IMR-90 (cell line): ENCODE measurements around the gene PDGFRA. TPM values are rescaled to one million over a fixed set of nuclear protein-coding genes. Genes with fewer than 3 reads are reported as not detected.

Source experiments
- ATAC-seq: fragments of 200-7000 bp; cut with Tn5 transposase; 2 replicates; pipeline ENCODE4 v1.9.1; 2020; ENCODE audit warnings: low read depth, mild to moderate bottlenecking, moderate library complexity
- BruUV-seq: library from RNA; stranded (reverse); fragments of 400-500 nt; replicated peaks from 2 replicates; lab custom pipeline; 2021; lab: Mats Ljungman, UMichigan
- CTCF ChIA-PET: fragments of 300-600 bp; formaldehyde crosslinking; extraction: SDS; loops from one replicate; lab custom pipeline; 2021; ENCODE audit warnings: antibody characterized with exemption; lab: Yijun Ruan, JAX
- POLR2A ChIA-PET: fragments of 300-600 bp; sonication (Branson Sonifier 250); formaldehyde crosslinking; loops from one replicate; lab custom pipeline; 2022; ENCODE audit warnings: antibody characterized with exemption; ENCODE audit not compliant: unreplicated experiment; lab: Charles Lee
- DNase-seq: peaks from one replicate; pipeline ENCODE4 v3.0.0; 2013
- H2AFZ ChIP-seq: replicated peaks from 2 replicates; pipeline ENCODE3; 2013; ENCODE audit warnings: low read length, mild to moderate bottlenecking; ENCODE audit not compliant: poor library complexity
- H2AK5ac ChIP-seq: 2 replicates; pipeline ENCODE4 v1.6.1; 2013; ENCODE audit warnings: low read depth, low read length, inconsistent platforms
- H2AK9ac ChIP-seq: replicated peaks from 2 replicates; pipeline ENCODE3; 2013; ENCODE audit warnings: mild to moderate bottlenecking, low read depth, low read length, moderate library complexity; ENCODE audit not compliant: poor library complexity
- H2BK120ac ChIP-seq: 2 replicates; pipeline ENCODE4 v1.6.1; 2013; ENCODE audit warnings: low read depth, low read length, inconsistent platforms
- H2BK15ac ChIP-seq: 3 replicates; pipeline ENCODE4 v1.6.1; 2013; ENCODE audit warnings: low read depth, low read length, inconsistent platforms
- H2BK20ac ChIP-seq: 2 replicates; pipeline ENCODE4 v1.6.1; 2013; ENCODE audit warnings: low read depth, mild to moderate bottlenecking, inconsistent platforms, low read length, moderate library complexity
- H2BK5ac ChIP-seq: 2 replicates; pipeline ENCODE4 v1.6.1; 2013; ENCODE audit warnings: mild to moderate bottlenecking, low read depth, low read length, inconsistent platforms; ENCODE audit not compliant: poor library complexity, severe bottlenecking
- H3K14ac ChIP-seq: replicated peaks from 2 replicates; pipeline ENCODE4 v1.6.1; 2013; ENCODE audit warnings: low read depth, low read length, inconsistent platforms
- H3K18ac ChIP-seq: 2 replicates; pipeline ENCODE4 v1.6.1; 2013; ENCODE audit warnings: low read depth, low read length, control low read depth
- H3K23ac ChIP-seq: 2 replicates; pipeline ENCODE4 v1.6.1; 2013; ENCODE audit warnings: low read depth, low read length, inconsistent platforms
- H3K27ac ChIP-seq: 2 replicates; pipeline ENCODE4 v1.5.1; 2013; ENCODE audit warnings: mild to moderate bottlenecking, control low read depth, low read length; ENCODE audit not compliant: insufficient read depth
- H3K27me3 ChIP-seq: 2 replicates; pipeline ENCODE4 v1.6.1; 2013; ENCODE audit warnings: low read length; ENCODE audit not compliant: control insufficient read depth, insufficient read depth
- H3K36me3 ChIP-seq: 2 replicates; pipeline ENCODE4 v1.6.1; 2013; ENCODE audit warnings: low read length, mixed read lengths; ENCODE audit not compliant: control insufficient read depth, insufficient read depth
- H3K4ac ChIP-seq: 2 replicates; pipeline ENCODE4 v1.6.1; 2013; ENCODE audit warnings: low read depth, low read length, inconsistent platforms
- H3K4me1 ChIP-seq: 2 replicates; pipeline ENCODE4 v1.6.1; 2013; ENCODE audit warnings: low read length, mixed read lengths; ENCODE audit not compliant: control insufficient read depth, insufficient read depth
- H3K4me2 ChIP-seq: 2 replicates; pipeline ENCODE4 v1.6.1; 2013; ENCODE audit warnings: low read depth, mild to moderate bottlenecking, control low read depth, low read length, moderate library complexity
- H3K4me3 ChIP-seq: 2 replicates; pipeline ENCODE4 v1.5.1; 2013; ENCODE audit warnings: low read depth, mild to moderate bottlenecking, control low read depth, low read length, moderate library complexity; ENCODE audit not compliant: insufficient read depth
- H3K56ac ChIP-seq: 2 replicates; pipeline ENCODE4 v1.6.1; 2013; ENCODE audit warnings: low read length, inconsistent platforms; ENCODE audit not compliant: insufficient read depth; ENCODE audit errors: extremely low read depth
- H3K79me1 ChIP-seq, 2 experiments: 2 replicates each; pipeline ENCODE4 v1.6.1; 2013; ENCODE audit warnings: low read length in 2 of 2, inconsistent platforms in 1 of 2, low read depth in 1 of 2
- H3K9ac ChIP-seq: 2 replicates; pipeline ENCODE4 v1.6.1; 2013; ENCODE audit warnings: low read depth, low read length, control low read depth
- H3K9me1 ChIP-seq: 2 replicates; pipeline ENCODE4 v1.6.1; 2013; ENCODE audit warnings: low read length, inconsistent platforms; ENCODE audit not compliant: insufficient read depth
- H3K9me3 ChIP-seq: 2 replicates; pipeline ENCODE4 v1.6.1; 2013; ENCODE audit warnings: low read length; ENCODE audit not compliant: control insufficient read depth, insufficient read depth
- H4K20me1 ChIP-seq: 2 replicates; pipeline ENCODE4 v1.6.1; 2013; ENCODE audit warnings: low read length, inconsistent platforms; ENCODE audit not compliant: insufficient read depth
- H4K5ac ChIP-seq: 2 replicates; pipeline ENCODE4 v1.6.1; 2013; ENCODE audit warnings: mild to moderate bottlenecking, low read depth, low read length, control low read depth
- H4K8ac ChIP-seq, 2 experiments: 2 replicates each; pipeline ENCODE4 v1.6.1; 2013; ENCODE audit warnings: low read depth in 2 of 2, low read length in 2 of 2, control low read depth in 1 of 2, inconsistent platforms in 1 of 2
- H4K91ac ChIP-seq: 2 replicates; pipeline ENCODE4 v1.6.1; 2013; ENCODE audit warnings: low read depth, low read length, inconsistent platforms; ENCODE audit not compliant: insufficient read depth
- CEBPB ChIP-seq: IDR thresholded peaks from 2 replicates; pipeline ENCODE4 v1.6.1; 2012; ENCODE audit warnings: low read depth, low read length, improper control_type of control experiment
- CTCF ChIP-seq: conservative IDR thresholded peaks from 2 replicates; pipeline ENCODE4 v1.5.1; 2012; ENCODE audit warnings: mild to moderate bottlenecking, low read depth, low read length, improper control_type of control experiment
- FOS ChIP-seq: fragments of 150-350 bp; IDR thresholded peaks from 2 replicates; pipeline ENCODE4 v1.6.1; 2016; ENCODE audit warnings: low read depth, low read length
- MAFK ChIP-seq: IDR thresholded peaks from 2 replicates; pipeline ENCODE4 v1.6.1; 2012; ENCODE audit warnings: low read depth, low read length, improper control_type of control experiment
- MAZ ChIP-seq: IDR thresholded peaks from 2 replicates; pipeline ENCODE4 v1.6.1; 2012; ENCODE audit warnings: low read depth, mild to moderate bottlenecking, low read length, improper control_type of control experiment, moderate library complexity, borderline replicate concordance
- MXI1 ChIP-seq: IDR thresholded peaks from 2 replicates; pipeline ENCODE4 v1.6.1; 2012; ENCODE audit warnings: low read depth, mild to moderate bottlenecking, low read length, moderate library complexity, borderline replicate concordance
- NFE2L2 ChIP-seq: fragments of 150-350 bp; IDR thresholded peaks from 2 replicates; pipeline ENCODE4 v1.6.1; 2016; ENCODE audit warnings: low read depth, mild to moderate bottlenecking, low read length
- POLR2A ChIP-seq: IDR thresholded peaks from 2 replicates; pipeline ENCODE4 v1.6.1; 2012; ENCODE audit warnings: mild to moderate bottlenecking, low read depth, low read length
- RAD21 ChIP-seq: IDR thresholded peaks from 2 replicates; pipeline ENCODE4 v1.6.1; 2012; ENCODE audit warnings: low read length, improper control_type of control experiment
- RCOR1 ChIP-seq: IDR thresholded peaks from 2 replicates; pipeline ENCODE4 v1.6.1; 2012; ENCODE audit warnings: mild to moderate bottlenecking, low read length, improper control_type of control experiment; ENCODE audit not compliant: insufficient replicate concordance
- RFX5 ChIP-seq: IDR thresholded peaks from 2 replicates; pipeline ENCODE4 v1.8.0; 2012; ENCODE audit warnings: low read depth, mild to moderate bottlenecking, low read length, moderate library complexity
- SMC3 ChIP-seq: fragments of 150-350 bp; IDR thresholded peaks from 2 replicates; pipeline ENCODE4 v1.6.1; 2016; ENCODE audit warnings: low read depth, mild to moderate bottlenecking, antibody characterized with exemption, low read length, moderate library complexity
- whole genome bisulfite sequencing, 2 experiments: methylation state at CpG; one replicate each; pipeline versions ENCODE4 v1.1.5 to v1.1.7; 2013; ENCODE audit warnings: missing lambda C conversion rate in 2 of 2; ENCODE audit not compliant: insufficient read length in 1 of 2; ENCODE audit errors: extremely low coverage in 2 of 2; 5-methylcytosine and 5-hydroxymethylcytosine counted together
- dilution Hi-C: fragments of 300-500 bp; cut with HindIII; formaldehyde crosslinking; loops from one replicate; pipeline ENCODE4 v1.14.3; 2018; ENCODE audit warnings: low sequenced_read_pairs; ENCODE audit not compliant: unreplicated experiment
- in situ Hi-C: fragments of 300-500 bp; cut with MboI; formaldehyde crosslinking; loops from 3 replicates; pipeline ENCODE4 v1.14.3; 2019; ENCODE audit warnings: low sequenced_read_pairs, inconsistent platforms, mixed read lengths
- intact Hi-C: fragments of 100-400 bp; cut with micrococcal nuclease; formaldehyde crosslinking; loops from 2 replicates; pipeline ENCODE4 v1.10.0; 2022
- polyA plus RNA-seq, 3 experiments: library from polyadenylated mRNA; depleted of rRNA; stranded (reverse); fragments of >200 nt; gene quantifications; 2 replicates each; pipeline ENCODE4 v1.2.3, GENCODE V29; 2012; ENCODE audit warnings: low replicate concordance in 1 of 3
- total RNA-seq: library from RNA; depleted of rRNA; stranded (reverse); fragments of >200 nt; gene quantifications from 2 replicates; pipeline ENCODE4 v1.2.3, GENCODE V29; 2012

Gene PDGFRA
- total and polyA plus RNA-seq, 2 of the 4 experiments (the other 2 are of a cell fraction), result 60.8 to 168 TPM

GRCh38 chr4:54226404-54227255, 2.5 kb upstream of the PDGFRA start:
- H2AK9ac ChIP-seq, result peak overlapping the region; percentile 73
- dilution Hi-C loops (no loop called here), intact Hi-C loops (loop anchor here (1.0 to 5.0 kb wide), 8 partner anchors 318 to 1229 kb away; partner anchors contain the start of gene FIP1L1), in situ Hi-C loops (loop anchor here (5.0 to 25.0 kb wide), 7 partner anchors 319 to 1852 kb away; partner anchors contain the start of gene SCFD2)
- peak overlapping the region; percentile 98 for H3K4ac ChIP-seq
- H3K4me1 ChIP-seq, result peaks cover 15% of the 10 kb centered on the region
- peaks cover 14% of the 10 kb centered on the region; the same call in 1 of the 2 replicates for H3K36me3 ChIP-seq
- H3K9ac ChIP-seq, result peak overlapping the region; percentile 87
- peak overlapping the region; percentile 98 for H2BK120ac ChIP-seq
- H3K27ac ChIP-seq, result peak overlapping the region; percentile 83
- peak overlapping the region; percentile 83 for H3K14ac ChIP-seq
- POLR2A ChIA-PET, result no interaction called here
- peak; percentile 86 for DNase-seq
- no peaks in the 10 kb centered on the region for H3K9me1 ChIP-seq
- H3K27me3 ChIP-seq, result no peaks in the 10 kb centered on the region
- peak overlapping the region; percentile 69 for H2AK5ac ChIP-seq
- no peak for TF ChIP-seq CEBPB
- TF ChIP-seq RFX5, result no peak
- peak; percentile 46; the same call in 1 of the 2 replicates for TF ChIP-seq POLR2A
- TF ChIP-seq RAD21, result no peak
- TF ChIP-seq SMC3, result no peak
- TF ChIP-seq MXI1, result no peak
- TF ChIP-seq NFE2L2, result no peak
- no peak for TF ChIP-seq FOS
- peak; percentile 29; the same call in 1 of the 2 replicates for TF ChIP-seq MAZ
- no peak for TF ChIP-seq MAFK
- TF ChIP-seq RCOR1, result no peak
- TF ChIP-seq CTCF, result no peak
- CTCF ChIA-PET, result interaction anchor here (0.6 to 1.0 kb wide), 2 partner anchors 8 to 1355 kb away, joined by 3 to 4 read pairs; no protein-coding TSS in a partner anchor
- H4K91ac ChIP-seq, result peak overlapping the region; percentile 97
- peak overlapping the region; percentile 92 for H4K5ac ChIP-seq
- peak overlapping the region; percentile 91 for H3K56ac ChIP-seq
- no peaks in the 10 kb centered on the region for H3K9me3 ChIP-seq
- H3K4me3 ChIP-seq, result peak overlapping the region; percentile 89
- peaks cover 16% of the 10 kb centered on the region for H4K20me1 ChIP-seq
- peak overlapping the region; percentile 92 to 93 for H4K8ac ChIP-seq
- H2BK5ac ChIP-seq, result peak overlapping the region; percentile 93
- peaks cover 0 to 5% of the 10 kb centered on the region in 2 experiments; a peak in 1 of 4 replicates for H3K79me1 ChIP-seq
- 13% methylated on average over 10 of the region's 47 CpGs; no CpG with 5 or more reads in 1 of the 2 experiments for WGBS, 2 experiments
- no TSS peak for BruUV-seq
- peak overlapping the region; percentile 45; the same call in 2 of the 3 replicates for H2BK15ac ChIP-seq
- ATAC-seq, result peak; percentile 66
- peak overlapping the region; percentile 86 for H3K18ac ChIP-seq
- peak overlapping the region; percentile 95 for H2AFZ ChIP-seq
- peak overlapping the region; percentile 78 for H2BK20ac ChIP-seq
- peak overlapping the region; percentile 97 for H3K4me2 ChIP-seq
- peak overlapping the region; percentile 86 for H3K23ac ChIP-seq
